ENCODE results near the gene LMNA.

- TF ChIP-seq, protein P1, sequence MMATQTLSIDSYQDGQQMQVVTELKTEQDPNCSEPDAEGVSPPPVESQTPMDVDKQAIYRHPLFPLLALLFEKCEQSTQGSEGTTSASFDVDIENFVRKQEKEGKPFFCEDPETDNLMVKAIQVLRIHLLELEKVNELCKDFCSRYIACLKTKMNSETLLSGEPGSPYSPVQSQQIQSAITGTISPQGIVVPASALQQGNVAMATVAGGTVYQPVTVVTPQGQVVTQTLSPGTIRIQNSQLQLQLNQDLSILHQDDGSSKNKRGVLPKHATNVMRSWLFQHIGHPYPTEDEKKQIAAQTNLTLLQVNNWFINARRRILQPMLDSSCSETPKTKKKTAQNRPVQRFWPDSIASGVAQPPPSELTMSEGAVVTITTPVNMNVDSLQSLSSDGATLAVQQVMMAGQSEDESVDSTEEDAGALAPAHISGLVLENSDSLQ (IDR thresholded peaks at IDR 0.05) = no peak
- TF ChIP-seq LEF1 (IDR thresholded peaks at IDR 0.05; ENCODE audit: borderline replicate concordance) (no peak), TARDBP (IDR thresholded peaks at IDR 0.05) (no peak)
Observed at GRCh38 chr1:156115514-156116374, 1.2 kb downstream of the LMNA start.
